ENCODE results near the gene EVL.
A peak's percentile ranks its signal among the peaks of the same experiment; 100 is the strongest.
"Not testable (repeated sequence)": the region's sequence is repeated elsewhere in the genome, so short reads cannot be mapped to it uniquely, and the experiment has no call there.

The EVL gene

GRCh38 chr14:100146531-100147091, 81.4 kb downstream of the EVL start:
- DNase-seq (ENCODE audit: low read depth in 2 of 2): no peak

GRCh38 chr14:100147181-100147631, 82.0 kb downstream of the EVL start:
- peak; percentile 28 to 33 for DNase-seq (ENCODE audit: low read depth in 2 of 2)

- DNase-seq (ENCODE audit: low read depth in 2 of 2): no peak
These were observed 82.7 kb downstream of the EVL start for GRCh38 chr14:100147691-100148464.

DNA sequence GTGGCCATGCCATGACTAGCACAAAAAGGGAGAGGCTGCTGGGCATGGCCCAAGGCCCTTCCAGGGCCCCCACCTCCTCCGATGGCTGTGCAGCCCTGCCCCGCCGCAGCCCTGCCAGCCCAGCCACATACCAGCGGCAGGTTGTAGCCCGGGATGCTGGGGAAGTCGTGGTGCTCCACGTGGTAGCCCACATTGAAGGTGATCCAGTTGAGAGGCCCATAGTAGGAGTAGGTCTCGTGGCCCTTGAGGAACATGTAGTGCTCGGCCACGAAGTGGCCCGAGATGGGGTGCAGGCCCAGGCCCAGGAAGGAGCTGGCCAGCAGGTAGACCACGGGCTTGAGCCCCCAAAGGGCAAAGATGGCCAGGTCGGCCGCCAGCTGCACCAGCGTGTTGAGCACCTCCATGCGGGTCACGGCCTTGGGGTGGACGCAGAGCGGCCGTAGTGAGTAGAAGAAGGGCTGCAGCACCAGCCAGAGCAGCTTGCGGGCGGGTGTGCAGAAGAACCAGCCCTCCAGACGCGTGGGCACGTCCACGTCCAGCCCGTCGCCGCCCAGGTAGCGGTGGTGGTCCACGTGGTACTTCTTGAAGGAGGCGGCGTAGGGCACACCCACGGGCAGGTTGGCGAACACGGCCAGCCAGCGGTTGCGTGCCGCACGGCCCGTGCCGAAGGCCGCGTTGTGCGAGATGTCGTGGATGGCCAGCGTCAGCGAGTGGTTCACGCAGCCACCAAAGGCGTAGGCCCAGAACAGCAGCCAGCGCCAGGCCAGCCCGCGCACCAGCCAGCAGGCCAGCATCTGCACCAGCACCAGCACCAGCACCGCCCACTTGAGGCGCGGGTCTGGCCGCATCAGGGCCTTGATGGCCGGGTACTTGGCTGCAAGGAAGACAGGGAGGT, 83.9 kb downstream of the EVL start:
- no peak for DNase-seq (ENCODE audit: low read depth in 2 of 2)

DNA sequence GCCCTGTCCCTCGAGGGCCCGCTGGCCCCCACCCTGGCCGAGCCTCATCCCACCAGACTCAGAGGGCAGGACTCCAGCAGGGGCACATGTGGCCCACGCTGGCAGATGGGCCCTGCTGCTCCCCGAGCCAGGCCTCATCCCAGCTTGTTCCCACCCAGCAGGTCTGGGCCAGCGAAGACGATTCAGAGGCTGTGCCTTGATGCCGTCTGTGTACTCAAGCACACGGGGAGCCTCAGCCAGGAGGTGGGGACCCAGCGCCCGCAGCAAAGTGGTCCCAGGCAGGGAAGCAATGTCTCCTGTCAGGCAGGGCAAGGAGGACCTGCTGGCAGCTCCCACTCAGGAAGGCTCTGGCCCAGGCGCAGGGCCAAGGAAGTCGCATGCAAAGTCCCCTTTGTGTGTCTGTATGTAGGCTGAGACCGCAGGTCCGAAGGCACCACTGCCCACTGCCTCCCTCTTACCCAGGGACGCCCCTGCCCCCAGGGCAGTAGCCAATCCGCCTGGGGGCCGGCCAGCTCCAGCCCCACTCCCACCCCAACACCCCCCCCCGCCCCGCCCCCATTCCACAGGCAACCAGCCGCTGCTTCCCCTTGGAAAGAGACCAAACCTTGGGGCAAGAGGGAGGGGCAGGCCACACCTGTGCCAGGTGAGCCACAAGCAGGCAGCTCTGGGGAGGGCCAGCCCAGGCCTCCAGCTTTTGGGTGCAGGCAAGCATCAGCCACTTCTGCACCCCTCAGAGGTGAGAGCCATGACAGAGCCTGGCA, 84.8 kb downstream of the EVL start:
- DNase-seq (ENCODE audit: low read depth in 2 of 2): no peak

- DNase-seq (ENCODE audit: low read depth in 2 of 2): no peak
These were observed 85.8 kb downstream of the EVL start for GRCh38 chr14:100150932-100151587.

GRCh38 chr14:100152091-100152490, 86.9 kb downstream of the EVL start:
- no peak for DNase-seq (ENCODE audit: low read depth in 2 of 2)

- no peak for DNase-seq (ENCODE audit: low read depth in 2 of 2)
These were observed 88.3 kb downstream of the EVL start for GRCh38 chr14:100153560-100153959.

DNA sequence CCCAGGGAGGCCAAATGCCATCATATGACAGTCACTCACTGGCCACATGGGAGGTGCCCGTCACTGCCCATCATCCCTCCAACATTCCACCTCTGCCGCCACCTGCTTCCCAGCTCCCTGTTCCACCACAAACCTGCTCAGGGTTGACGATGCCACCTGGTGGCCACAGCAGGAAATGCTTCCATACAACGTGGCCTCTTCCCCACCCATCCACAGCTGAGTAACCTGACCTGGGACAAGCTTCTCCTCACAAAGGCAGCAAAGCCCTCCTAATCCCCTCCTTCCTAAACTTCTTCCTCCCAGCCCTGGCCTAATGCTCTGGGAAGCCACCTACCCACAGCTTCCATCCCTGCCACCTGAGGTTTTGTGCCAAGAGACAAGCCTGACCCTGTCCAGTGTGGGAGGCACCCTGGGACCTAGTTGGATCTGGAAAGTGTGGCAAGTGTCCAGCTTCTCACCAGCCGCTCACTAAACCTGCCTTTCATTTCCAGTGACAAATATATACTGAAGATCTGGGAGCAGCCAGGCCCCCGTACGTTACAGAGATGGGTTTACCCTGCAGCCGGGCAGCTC, 89.9 kb downstream of the EVL start:
- no peak for DNase-seq (ENCODE audit: low read depth in 2 of 2)

DNA sequence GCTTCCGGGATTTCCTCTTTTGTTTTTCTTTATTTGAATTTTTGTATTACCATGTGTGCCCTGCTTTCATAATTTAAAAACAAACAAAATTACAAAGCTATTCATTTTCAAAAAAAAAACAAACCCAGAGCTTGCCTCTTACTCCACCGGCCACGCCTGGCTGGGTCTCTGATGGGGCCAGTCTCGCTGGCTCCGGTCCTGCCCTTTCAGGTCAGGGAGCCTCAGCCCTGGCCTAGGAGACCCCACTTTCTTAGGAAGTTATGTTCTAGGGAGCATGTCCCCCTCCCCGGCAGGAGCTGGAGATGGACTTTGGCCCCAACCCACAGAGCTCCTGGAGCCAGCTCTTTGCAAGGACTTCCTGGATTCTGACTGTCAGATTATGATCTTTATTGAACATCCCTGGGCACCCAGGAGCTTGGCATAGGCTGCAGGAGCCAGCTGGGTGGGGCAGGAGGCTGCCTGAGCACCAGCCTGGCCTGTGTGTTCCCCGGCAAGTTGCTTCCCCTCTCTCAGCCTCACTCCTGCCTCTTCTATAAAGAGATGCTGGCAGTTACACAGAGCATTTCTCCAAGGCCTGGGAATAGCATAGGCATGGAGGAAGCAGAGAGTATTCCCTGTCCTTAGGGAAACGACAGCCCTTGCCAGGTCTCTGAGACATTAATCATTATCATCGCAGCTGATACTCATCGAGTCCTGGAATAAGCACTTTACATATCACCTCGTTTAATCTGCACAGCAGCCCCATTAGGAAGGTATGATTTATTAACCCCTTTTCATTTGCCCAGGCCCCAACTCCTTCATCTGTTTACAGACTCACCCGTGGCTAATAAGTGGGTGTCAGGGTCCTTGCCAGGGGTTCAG, 90.8 kb downstream of the EVL start:
- DNase-seq (ENCODE audit: low read depth in 2 of 2): no peak

GRCh38 chr14:100156776-100157175, 91.6 kb downstream of the EVL start:
- no peak for DNase-seq (ENCODE audit: low read depth in 2 of 2)

DNA sequence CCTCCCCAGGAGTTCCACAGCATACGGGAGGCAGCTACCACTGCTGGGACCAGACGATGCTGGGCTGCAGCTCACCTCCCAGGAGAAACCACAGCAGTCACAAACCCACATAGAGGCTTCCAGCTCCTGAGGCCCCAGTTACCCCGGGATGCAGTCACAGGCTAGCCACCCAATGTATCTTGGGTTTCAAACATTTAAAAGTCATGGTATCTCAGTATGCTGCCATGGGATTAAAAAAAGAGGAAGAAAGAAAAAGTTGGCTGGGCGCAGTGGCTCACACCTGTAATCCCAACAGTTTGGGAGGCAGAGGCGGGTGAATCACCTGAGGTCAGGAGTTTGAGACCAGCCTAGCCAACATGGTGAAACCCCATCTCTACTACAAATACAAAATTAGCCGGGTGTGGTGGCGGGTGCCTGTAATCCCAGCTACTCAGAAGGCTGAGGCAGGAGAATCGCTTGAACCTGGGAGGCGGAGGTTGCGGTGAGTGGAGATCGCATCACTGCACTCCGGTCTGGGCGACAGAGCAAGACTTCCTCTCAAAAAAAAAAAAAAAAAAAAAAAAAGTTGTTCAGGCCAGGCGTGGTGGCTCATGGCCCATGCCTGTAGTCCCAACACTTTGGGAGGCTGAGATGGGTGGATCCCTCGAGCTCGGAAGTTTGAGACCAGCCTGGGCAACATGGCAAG, 92.5 kb downstream of the EVL start:
- not testable (repeated sequence) for DNase-seq (ENCODE audit: low read depth in 2 of 2)

DNA sequence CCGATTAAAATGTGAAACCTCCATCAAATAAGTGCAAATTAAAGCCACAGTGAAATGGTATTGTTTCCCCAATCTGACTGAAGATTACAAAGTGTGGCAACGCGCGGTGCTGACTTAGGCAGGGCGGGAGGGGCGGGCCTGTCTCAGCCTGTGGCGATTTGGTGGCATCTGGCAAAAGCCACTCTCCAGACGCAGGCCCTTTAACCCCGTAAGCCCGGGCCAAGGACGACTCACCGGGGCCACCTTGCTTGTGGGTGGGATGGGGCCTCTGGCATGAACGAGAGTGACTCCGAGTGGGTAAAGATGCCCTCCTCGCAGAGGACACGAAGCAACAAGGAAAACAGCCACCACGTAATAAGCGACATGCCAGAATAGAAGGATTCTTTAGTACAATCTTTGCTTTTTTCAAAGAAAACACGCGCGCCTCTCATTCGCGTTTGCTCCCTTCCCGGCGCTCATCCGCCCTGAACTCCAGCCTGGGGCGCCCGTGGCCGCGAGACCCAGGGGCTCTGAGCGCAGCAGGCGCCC, 93.4 kb downstream of the EVL start:
- no peak for DNase-seq (ENCODE audit: low read depth in 2 of 2)

- DNase-seq (ENCODE audit: low read depth in 2 of 2): peak; percentile 45
These were observed 94.1 kb downstream of the EVL start, which contains the start of gene DEGS2 for GRCh38 chr14:100159094-100159864. Gene DEGS2 (minus strand): TSS chr14:100159645. CDS start chr14:100159587, 58 bp downstream.

GRCh38 chr14:100159865-100160533, 94.8 kb downstream of the EVL start:
- no peak for DNase-seq (ENCODE audit: low read depth in 2 of 2)

- DNase-seq (ENCODE audit: low read depth in 2 of 2): no peak
These were observed 95.3 kb downstream of the EVL start for GRCh38 chr14:100160534-100160916.

DNA sequence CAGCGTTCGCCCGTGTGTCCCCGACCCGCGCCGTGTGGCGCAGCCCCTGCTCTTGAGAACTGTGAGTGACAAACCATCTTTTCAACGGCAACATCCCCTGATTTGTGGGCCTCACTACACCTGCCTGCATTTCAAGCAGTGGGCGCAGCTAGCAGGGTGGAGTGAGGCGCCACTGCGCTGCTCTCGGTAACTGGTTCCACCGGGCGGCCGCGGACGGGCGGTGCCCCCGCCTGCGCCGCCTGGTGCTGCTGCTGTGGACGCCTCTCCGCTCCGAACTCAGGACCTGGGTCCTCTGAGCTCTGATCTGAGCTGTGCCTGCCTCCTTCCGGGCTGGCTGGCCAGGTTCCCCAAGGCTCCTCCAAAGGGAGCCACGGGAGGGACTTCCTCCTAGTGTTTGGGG, 100.2 kb downstream of the EVL start:
- DNase-seq (ENCODE audit: low read depth in 2 of 2): no peak

Data from activated CD4-positive, alpha-beta T cell treated with anti-CD3 and anti-CD28 coated beads for 24 hours (primary cell).